Activated CD8-positive, alpha-beta memory T cell treated with anti-CD3 and anti-CD28 coated beads for 1 hour (primary cell): Measurements from ENCODE around the gene SERINC1.

ENCODE experiments used
- DNase-seq, 2 donors: peaks; one replicate each; pipeline ENCODE4 v3.0.0-alpha.2; 2020; ENCODE audit warnings: low read depth in 1 of 2; ENCODE audit errors: extremely low read depth in 1 of 2

The SERINC1 gene

DNA sequence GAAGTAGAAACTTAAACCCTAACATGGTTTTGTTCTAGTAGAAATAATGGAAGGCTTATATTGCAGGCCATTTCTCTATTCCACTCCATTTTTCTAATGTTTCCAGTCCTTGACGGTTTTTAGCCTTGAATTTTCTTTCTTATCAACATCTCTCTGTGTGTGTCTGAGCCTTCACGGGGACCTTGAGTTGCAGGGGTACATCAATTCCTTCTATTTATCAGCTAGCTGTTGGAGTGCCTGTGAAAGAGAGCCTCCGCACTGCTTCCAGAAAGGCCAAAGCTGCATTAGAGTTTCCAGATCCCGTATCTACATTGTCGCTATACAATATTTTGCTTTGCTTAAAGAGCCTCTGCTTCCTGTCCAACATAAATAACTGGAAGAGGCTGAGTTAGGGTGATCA is 77.6 kb downstream of the SERINC1 start:
- DNase-seq: no peak

DNA sequence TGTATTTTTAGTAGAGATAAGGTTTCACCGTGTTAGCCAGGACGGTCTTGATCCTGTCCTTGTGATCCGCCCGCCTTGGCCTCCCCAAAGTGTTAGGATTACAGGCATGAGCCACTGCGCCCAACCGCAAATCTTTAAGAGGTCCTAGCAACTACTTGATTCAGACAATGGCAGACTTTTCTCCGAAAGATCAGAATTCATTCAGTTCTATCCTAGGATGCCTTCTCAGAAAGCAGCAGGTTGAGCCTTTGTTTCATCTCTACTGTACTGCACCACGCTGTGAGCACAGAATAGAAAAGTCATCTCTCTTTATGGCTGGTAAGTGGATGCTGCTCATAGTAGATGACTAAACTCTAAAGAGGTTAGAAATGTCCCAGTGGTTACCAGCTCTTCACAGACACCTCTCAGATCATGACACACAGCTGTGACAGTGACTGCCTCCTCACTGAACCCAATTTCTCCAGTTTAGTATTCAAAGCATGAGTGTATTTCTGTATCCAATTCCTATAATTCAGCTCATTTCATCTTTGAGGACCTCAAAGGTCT is 78.2 kb downstream of the SERINC1 start:
- no peak for DNase-seq
